HG03432 (cell line): Measurements from ENCODE around the gene CADM4.
"Not testable (repeated sequence)": the region's sequence is repeated elsewhere in the genome, so short reads cannot be mapped to it uniquely, and the experiment has no call there.

Experiments
- ATAC-seq: cut with Tn5 transposase; IDR thresholded peaks from one replicate; pipeline ENCODE4 v1.9.1; 2021; ENCODE audit warnings: mild to moderate bottlenecking, moderate library complexity; ENCODE audit not compliant: unreplicated experiment

The CADM4 gene

DNA sequence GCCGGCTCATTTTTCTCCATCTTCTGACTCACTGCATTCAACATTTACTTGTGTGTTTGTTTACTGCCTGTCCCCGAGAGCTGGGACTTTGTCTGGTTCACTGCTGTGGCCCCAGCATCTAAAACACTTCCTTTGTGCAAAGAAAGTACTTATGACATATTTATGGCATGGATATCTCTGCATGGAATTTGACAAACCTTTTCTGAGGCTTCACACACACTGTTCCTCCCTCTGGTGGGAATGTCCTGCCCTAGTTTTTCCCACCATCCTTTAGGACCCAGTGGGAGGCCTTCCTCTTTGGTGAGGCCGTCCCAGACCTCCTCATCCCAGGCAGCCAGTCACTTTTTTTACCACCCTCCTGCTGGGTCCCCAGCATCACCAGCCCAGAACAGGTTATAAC, 29.2 kb downstream of the CADM4 start:
- ATAC-seq = no peak

DNA sequence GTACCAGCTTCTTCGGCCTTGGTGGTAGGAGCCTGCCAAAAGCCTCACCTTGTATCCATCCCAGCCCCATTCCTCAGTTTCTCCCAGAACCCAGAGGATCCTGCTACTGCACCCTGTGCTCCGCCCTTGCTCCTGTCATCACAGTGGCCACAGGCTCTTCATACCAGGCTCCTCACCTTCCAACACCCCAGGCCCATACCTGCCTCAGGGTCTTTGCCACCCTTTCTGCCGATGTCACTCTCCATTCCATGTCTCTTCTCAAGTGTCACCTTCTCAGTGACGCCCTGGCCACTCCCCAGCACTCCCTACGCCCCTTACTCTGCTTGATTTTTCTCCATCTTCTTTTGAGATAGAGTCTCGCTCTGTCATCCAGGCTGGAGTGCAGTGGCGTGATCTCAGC, 29.8 kb downstream of the CADM4 start:
- no peak for ATAC-seq

DNA sequence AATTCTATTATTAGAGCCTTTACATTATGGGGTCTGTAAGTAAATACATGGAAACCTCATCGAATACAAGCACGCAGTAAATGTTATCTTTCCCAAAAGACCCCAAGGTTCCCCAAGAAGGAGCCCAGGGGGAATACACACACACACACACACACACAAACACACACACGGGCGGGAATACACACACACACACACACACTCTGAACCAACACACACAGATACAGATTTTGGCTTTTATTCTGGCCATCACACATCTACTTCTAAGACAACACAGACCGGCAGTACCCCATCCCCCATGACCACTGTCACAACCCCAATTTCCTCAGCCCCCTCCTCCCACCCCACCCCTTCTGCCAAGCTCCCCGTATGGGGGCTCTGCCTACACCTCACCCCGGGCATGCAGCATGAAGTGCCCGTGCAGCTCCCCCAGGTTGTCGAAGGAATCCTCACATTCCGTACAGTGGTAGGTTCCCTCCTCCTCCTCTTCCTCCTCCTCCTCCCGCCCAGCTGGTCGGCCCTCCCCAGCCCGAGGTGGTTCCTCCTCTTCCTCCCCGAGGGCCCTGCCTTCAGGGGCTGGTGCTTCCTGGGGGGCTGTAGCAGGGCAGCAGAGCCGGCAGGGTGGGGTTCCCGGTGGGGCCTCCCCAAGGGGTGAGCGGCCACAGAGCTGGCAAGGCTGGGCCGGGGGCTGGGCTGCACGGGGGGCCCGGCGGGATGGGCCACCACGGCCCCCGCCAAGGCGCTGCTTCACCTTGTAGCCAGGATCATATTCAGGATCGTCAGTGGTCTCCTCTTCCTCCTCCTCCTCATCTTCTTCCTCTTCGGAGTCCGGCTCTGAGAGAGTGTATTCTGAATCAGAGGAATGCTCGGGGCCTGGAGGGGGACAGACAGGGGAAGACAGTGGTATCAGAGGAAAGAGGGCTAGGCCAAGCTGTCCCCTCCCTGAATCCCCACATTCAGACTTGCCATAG, 32.1 kb downstream of the CADM4 start:
- ATAC-seq = no peak

- no peak for ATAC-seq
Observed at GRCh38 chr19:43606569-43607229, 33.0 kb downstream of the CADM4 start.

DNA sequence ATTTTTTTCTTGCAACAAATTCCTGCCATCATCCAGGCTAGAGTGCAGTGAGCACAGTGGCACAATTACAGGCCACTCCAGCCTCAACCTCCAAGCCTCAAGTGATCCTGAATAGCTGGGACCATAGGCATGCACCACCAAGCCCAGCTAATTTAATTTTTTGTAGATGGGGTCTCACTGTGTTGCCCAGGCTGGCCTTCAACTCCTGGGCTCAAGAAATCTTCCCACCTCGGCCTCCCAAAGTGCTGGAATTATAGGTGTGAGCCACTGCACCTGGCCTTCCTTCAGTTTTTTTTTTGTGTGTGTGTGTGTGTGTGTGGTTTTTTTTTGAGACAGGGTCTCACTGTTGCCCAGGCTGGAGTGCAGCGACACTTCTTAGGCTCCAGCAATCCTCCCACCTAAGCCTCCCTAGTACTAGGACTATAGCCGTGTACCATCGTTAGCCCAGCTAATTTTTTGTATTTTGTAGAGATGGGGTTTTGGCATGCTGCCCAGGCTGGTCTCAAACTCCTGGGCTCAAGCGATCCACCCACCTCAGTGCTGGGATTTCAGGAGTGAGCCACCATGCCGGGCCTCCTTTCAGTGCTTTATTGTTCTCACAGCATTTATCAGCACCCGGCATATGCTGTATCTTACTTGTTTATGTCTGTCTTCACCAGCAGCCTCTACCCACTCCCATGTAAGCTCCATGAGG, 33.6 kb downstream of the CADM4 start:
- no peak for ATAC-seq

- not testable (repeated sequence) for ATAC-seq
Observed at GRCh38 chr19:43600326-43600725, 39.3 kb downstream of the CADM4 start.

DNA sequence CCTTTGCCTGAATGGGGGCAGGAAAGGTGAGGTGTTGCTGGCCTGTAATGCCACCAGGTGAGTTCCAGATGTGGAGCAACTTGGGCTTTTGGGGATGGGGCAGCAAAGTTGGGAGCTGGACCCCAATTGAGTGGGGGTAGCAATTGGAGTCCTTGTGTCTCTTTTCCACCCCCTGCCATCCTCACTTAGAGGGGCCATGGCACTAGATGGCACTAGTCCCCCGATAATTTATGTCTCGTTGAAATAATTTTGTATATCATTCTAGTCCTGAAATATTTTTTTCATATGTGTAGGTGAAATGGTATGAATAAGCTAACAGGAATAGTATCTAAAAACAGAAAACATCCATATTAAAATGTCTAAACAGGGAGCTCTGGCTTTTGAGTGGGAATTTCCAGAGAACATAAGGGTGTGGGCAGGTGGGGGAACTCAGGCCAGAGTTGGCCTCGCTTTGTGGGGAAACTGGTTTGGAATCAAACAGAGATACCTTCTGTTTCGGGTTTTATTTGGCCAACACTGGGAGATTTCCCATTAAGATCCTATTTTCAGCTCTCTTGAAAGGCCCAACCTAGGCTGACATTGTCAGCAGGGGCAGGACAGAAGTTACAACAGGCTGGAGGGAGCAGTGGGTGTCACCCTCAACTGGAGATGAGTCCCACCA, 39.9 kb downstream of the CADM4 start:
- ATAC-seq = no peak

- ATAC-seq = no peak
Observed at GRCh38 chr19:43598445-43599240, 41.0 kb downstream of the CADM4 start.

GRCh38 chr19:43597876-43598275, 41.8 kb downstream of the CADM4 start:
- ATAC-seq = no peak

- no peak for ATAC-seq
Observed at GRCh38 chr19:43596842-43597461, 42.7 kb downstream of the CADM4 start.

DNA sequence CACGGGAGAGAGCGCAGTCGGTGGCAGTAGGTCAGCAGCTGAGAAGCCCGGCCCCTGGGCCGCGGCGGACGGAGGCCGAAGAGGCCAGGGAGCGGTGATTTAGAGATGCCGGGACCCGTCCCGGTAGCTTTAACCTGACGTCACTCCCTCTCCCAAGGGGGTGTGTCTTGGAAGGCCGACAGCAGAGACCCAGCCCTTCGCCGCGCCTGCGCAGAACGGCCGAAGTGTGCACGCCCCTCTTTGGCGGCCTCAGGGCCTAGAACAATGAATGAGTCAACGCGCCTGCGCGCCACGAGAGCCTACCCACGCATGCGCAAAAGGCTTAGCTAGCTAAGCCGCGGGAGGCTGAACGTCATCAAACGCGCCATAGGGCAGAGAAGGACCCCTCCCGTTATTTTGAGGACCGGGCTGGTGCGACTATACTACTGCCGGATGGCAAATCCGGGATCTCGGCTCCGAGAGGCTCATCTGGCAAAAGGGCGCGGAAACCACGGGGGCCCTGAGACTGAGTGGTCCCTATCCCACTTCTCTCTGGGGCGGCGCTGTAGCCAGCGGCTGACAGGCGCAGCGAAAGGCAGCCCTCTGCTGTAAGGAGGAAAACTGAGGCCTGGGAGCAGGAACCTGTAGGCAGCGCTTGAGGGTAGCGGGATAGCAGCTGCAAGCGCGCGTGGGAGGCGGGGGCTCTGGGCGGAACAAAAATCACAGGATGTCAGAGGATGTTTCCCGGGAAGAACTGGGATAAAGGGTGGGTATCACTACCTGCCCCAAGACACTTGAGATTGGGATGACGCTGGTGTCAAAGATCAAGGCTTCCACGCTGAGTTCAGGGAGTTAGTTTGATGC, 43.4 kb downstream of the CADM4 start, which contains the start of the genes IRGQ and ZNF576:
Gene IRGQ (minus strand): TSS at position 136 of the 843 bp plus-strand sequence. CDS start 796 bp downstream, outside the sequence.
Gene ZNF576 (plus strand): TSS at position 597 of the 843 bp plus-strand sequence. CDS start 514 bp downstream, outside the sequence.
- peak; percentile 84 for ATAC-seq

DNA sequence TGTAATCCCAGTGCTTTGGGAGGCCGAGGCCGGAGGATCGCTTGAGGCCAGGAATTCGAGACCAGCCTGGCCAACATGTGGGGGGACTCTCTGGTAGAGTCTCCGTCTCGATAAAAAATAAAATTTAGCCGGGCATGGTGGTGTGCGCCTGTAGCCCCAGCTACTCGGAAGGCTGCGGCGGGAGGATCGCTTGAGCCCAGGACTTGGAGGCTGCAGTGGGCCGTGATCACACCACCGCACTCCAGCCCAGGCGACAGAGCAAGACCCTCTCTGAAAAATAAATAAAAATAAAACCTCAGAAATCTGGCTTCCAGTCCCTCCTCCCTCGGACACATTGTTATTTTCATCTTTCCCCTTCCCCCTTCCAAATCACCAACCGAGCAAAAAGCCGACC, 44.0 kb downstream of the CADM4 start:
- peak; percentile 16 for ATAC-seq

DNA sequence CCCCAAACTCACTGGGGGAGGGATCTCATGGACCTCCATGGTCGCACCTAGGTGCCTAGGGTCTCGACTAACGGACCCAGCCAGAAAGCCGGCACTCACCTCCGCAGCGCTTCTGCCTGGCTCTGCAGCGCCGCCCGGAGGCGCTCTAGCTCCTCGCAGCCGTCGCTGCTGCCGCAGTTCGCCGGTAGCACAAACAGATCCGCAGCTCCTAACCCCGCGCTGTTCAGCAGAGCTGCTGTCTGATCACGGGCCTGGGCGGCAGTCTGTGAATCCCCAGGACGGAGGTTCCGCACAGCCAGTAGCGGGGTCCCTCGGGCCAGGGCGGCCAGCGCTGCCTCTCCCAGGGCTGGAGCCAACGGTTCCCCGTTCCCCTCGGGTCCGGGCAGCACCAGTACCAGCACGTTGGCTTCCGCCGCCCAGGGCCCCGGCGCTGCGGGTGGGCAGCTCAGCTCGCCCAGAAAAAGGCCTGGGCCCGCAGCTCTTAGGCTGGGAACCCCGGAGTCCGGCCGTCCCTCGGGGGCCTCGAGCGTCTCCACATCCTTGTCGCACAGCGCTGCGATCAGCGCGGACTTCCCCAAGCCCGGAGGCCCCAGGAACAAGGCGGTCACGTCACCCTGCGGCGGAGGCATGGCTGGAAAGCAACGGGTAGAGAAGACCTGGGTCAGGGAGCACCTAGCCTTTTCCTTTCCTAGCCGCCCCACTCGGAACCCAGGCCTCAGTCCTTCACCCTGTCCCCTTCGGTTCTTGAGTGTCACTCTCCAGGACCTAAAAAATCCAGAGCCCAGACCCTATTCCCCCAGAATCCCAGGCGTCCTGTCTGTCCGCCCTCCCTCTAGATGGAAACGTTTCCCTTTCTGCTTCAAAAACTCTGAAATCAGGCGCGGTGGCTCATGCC, 44.7 kb downstream of the CADM4 start:
- ATAC-seq = peak; percentile 28

GRCh38 chr19:43594081-43594697, 45.5 kb downstream of the CADM4 start:
- no peak for ATAC-seq

DNA sequence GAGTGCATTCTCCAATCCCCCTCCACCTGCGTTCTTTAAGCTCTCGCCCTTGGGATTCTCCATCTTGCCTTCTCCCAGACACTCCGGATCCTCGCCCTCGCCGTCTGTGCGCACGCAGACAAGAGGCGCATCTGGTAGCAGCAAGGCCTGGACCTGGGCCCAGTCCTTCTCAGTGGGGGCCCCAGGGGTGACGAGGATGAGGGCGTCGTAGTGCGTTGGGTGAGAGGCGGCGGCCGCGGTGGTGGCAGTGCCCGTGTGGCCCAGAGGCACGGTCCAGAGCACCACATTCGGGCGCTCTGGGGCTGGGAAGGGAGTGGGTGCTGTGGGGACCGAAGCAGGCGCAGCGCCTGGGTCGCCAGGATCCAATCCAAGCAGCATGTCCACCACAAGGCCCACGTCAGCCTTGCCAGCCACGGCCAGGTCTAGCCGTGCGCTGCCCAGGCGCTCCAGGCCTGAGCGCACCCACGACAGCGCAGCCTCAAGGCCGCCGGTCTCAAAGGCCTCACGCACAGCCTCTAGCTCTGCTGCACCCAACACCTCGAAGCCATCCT, 46.8 kb downstream of the CADM4 start:
- ATAC-seq = no peak

GRCh38 chr19:43591904-43592772, 47.5 kb downstream of the CADM4 start:
- ATAC-seq = no peak
